ENCODE data around the gene DNAH11. TPM values are rescaled to one million over a fixed set of nuclear protein-coding genes. Genes with fewer than 3 reads are reported as not detected.

Gene DNAH11
- total RNA-seq, 3 donors from 2014 or later = 0.32 to 2.2 (median 0.33) TPM

- Histone ChIP-seq H3K27ac (no peak overlapping the region), H3K27me3 (peaks cover 0 to 17% of the 10 kb centered on the region in 2 donors)
- intact Hi-C loops (cut with DNase I; ENCODE audit: low total_unique reads) = no loop called here
Measured at GRCh38 chr7:21543528-21544302, 876 bp downstream of the DNAH11 start.

GRCh38 chr7:21544303-21544656 is 1.4 kb downstream of the DNAH11 start:
- Histone ChIP-seq H3K27me3 (peaks cover 0 to 17% of the 10 kb centered on the region in 2 donors), H3K36me3 (no peaks in the 10 kb centered on the region), H3K9me3 (no peaks in the 10 kb centered on the region), H3K4me3 (no peak overlapping the region), H3K4me1 (no peaks in the 10 kb centered on the region), H3K27ac (no peak overlapping the region)
- no peak for TF ChIP-seq POLR2A (IDR thresholded peaks at IDR 0.05)
- TF ChIP-seq CTCF (IDR thresholded peaks at IDR 0.05) = no peak
- TF ChIP-seq POLR2AphosphoS5 (IDR thresholded peaks at IDR 0.05) = no peak
- intact Hi-C loops (cut with DNase I; ENCODE audit: low total_unique reads) = no loop called here
- DNase-seq (ENCODE audit: low spot score in 2 of 2) = no peak

More at GRCh38 chr7:21543528-21544302, 876 bp downstream of the DNAH11 start:
- no peaks in the 10 kb centered on the region for H3K4me1 ChIP-seq
- TF ChIP-seq POLR2A (IDR thresholded peaks at IDR 0.05) = no peak
- no peak for TF ChIP-seq CTCF (IDR thresholded peaks at IDR 0.05)
- TF ChIP-seq POLR2AphosphoS5 (IDR thresholded peaks at IDR 0.05) = no peak
- peak overlapping the region; percentile 34 to 66 (median 53) for H3K4me3 ChIP-seq
- no peak for DNase-seq (ENCODE audit: low spot score in 2 of 2)
- H3K36me3 ChIP-seq = no peaks in the 10 kb centered on the region
- no peaks in the 10 kb centered on the region for H3K9me3 ChIP-seq

GRCh38 chr7:21544715-21545114 is 1.9 kb downstream of the DNAH11 start:
- no peak overlapping the region for H3K27ac ChIP-seq
- TF ChIP-seq POLR2AphosphoS5 (IDR thresholded peaks at IDR 0.05) (no peak), CTCF (IDR thresholded peaks at IDR 0.05) (no peak), POLR2A (IDR thresholded peaks at IDR 0.05) (no peak)
- intact Hi-C loops (cut with DNase I; ENCODE audit: low total_unique reads) = no loop called here
- H3K27me3 ChIP-seq = peaks cover 0 to 17% of the 10 kb centered on the region in 2 donors
- no peaks in the 10 kb centered on the region for H3K9me3 ChIP-seq
- H3K4me3 ChIP-seq = no peak overlapping the region
- no peaks in the 10 kb centered on the region for H3K36me3 ChIP-seq
- DNase-seq (ENCODE audit: low spot score in 2 of 2) = no peak
- no peaks in the 10 kb centered on the region for H3K4me1 ChIP-seq

- Histone ChIP-seq H3K4me1 (no peaks in the 10 kb centered on the region), H3K4me3 (no peak overlapping the region), H3K36me3 (no peaks in the 10 kb centered on the region), H3K9me3 (no peaks in the 10 kb centered on the region), H3K27me3 (peaks cover 0 to 11% of the 10 kb centered on the region in 2 donors), H3K27ac (no peak overlapping the region)
- intact Hi-C loops (cut with DNase I; ENCODE audit: low total_unique reads) = no loop called here
- TF ChIP-seq POLR2A (IDR thresholded peaks at IDR 0.05) (no peak), POLR2AphosphoS5 (IDR thresholded peaks at IDR 0.05) (no peak), CTCF (IDR thresholded peaks at IDR 0.05) (no peak)
- DNase-seq (ENCODE audit: low spot score in 2 of 2) = no peak
Measured at GRCh38 chr7:21547501-21547900, 4.7 kb downstream of the DNAH11 start.

- no peak for DNase-seq (ENCODE audit: low spot score in 2 of 2)
- TF ChIP-seq CTCF (IDR thresholded peaks at IDR 0.05) (no peak), POLR2A (IDR thresholded peaks at IDR 0.05) (no peak), POLR2AphosphoS5 (IDR thresholded peaks at IDR 0.05) (no peak)
- Histone ChIP-seq H3K4me1 (no peaks in the 10 kb centered on the region), H3K27ac (no peak overlapping the region), H3K4me3 (no peak overlapping the region), H3K9me3 (no peaks in the 10 kb centered on the region), H3K36me3 (no peaks in the 10 kb centered on the region), H3K27me3 (peaks cover 0 to 2% of the 10 kb centered on the region in 2 donors)
- intact Hi-C loops (cut with DNase I; ENCODE audit: low total_unique reads) = no loop called here
Measured at GRCh38 chr7:21548491-21548890, 5.7 kb downstream of the DNAH11 start.
